OCI-LY3 (cell line): Measurements from ENCODE around the gene PTCHD4.
A peak's percentile ranks its signal among the peaks of the same experiment; 100 is the strongest.
"Not testable (repeated sequence)": the region's sequence is repeated elsewhere in the genome, so short reads cannot be mapped to it uniquely, and the experiment has no call there.

Experiments
- H2AFZ ChIP-seq: fragments of 200-600, 300-600 bp; shearing (Covaris generic); 2 replicates; pipeline ENCODE4 v1.6.0; 2014; ENCODE audit warnings: antibody characterized with exemption, low read depth, low read length
- H3K27ac ChIP-seq: fragments of 200-600, 300-600 bp; sonication (generic); 2 replicates; pipeline ENCODE4 v1.5.1; 2014; ENCODE audit warnings: mild to moderate bottlenecking, low read length, moderate library complexity, mixed read lengths
- H3K27me3 ChIP-seq: fragments of 200-600, 300-600 bp; sonication (generic); 2 replicates; pipeline ENCODE4 v1.6.1; 2014; ENCODE audit warnings: low read depth, low read length, mixed read lengths
- H3K36me3 ChIP-seq: fragments of 200-600, 300-600 bp; sonication (generic); replicated peaks from 2 replicates; pipeline ENCODE3; 2014; ENCODE audit warnings: low read depth, low read length, mixed read lengths
- H3K4me1 ChIP-seq: fragments of 300-600, 200-600 bp; sonication (generic); 2 replicates; pipeline ENCODE4 v1.6.1; 2014; ENCODE audit warnings: low read length, mixed read lengths
- H3K4me2 ChIP-seq: fragments of 200-600, 300-600 bp; sonication (generic); 2 replicates; pipeline ENCODE4 v1.6.1; 2014; ENCODE audit warnings: low read length, mixed read lengths
- H3K4me3 ChIP-seq: fragments of 300-600, 200-600 bp; sonication (generic); 2 replicates; pipeline ENCODE4 v1.5.1; 2014; ENCODE audit warnings: antibody characterized with exemption, mild to moderate bottlenecking, low read length, moderate library complexity
- H3K79me2 ChIP-seq: fragments of 300-600, 200-600 bp; shearing (Covaris generic); 2 replicates; pipeline ENCODE4 v1.6.1; 2014; ENCODE audit warnings: mild to moderate bottlenecking, low read length, mixed read lengths
- H3K9ac ChIP-seq: fragments of 300-600, 200-600 bp; shearing (Covaris generic); 2 replicates; pipeline ENCODE4 v1.6.0; 2014; ENCODE audit warnings: mild to moderate bottlenecking, low read length, moderate library complexity
- H3K9me3 ChIP-seq: fragments of 200-600, 300-600 bp; shearing (Covaris generic); 2 replicates; pipeline ENCODE4 v1.6.1; 2014; ENCODE audit warnings: low read length, mixed read lengths; ENCODE audit not compliant: insufficient read depth
- H4K20me1 ChIP-seq: fragments of 200-600, 300-600 bp; sonication (generic); 2 replicates; pipeline ENCODE4 v1.6.1; 2016; ENCODE audit warnings: low read length, mixed read lengths; ENCODE audit not compliant: insufficient read depth
- CTCF ChIP-seq: fragments of 200-600, 300-600 bp; sonication (generic); IDR thresholded peaks from 2 replicates; pipeline ENCODE4 v1.5.1; 2014; ENCODE audit warnings: antibody characterized with exemption, low read length, low read depth
- EZH2phosphoT487 ChIP-seq: fragments of 200-600 bp; shearing (Covaris generic); IDR thresholded peaks from 2 replicates; pipeline ENCODE4 v1.6.1; 2018; ENCODE audit warnings: antibody characterized with exemption, mixed run types, low read depth

The PTCHD4 gene

GRCh38 chr6:48109944-48110343 is 1.1 kb downstream of the PTCHD4 start:
- H3K79me2 ChIP-seq, result no peaks in the 10 kb centered on the region
- H2AFZ ChIP-seq, result 0 out of 2 replicates have a peak overlapping the region, but pooled peaks have one; percentile 27
- H3K9me3 ChIP-seq, result no peaks in the 10 kb centered on the region
- TF ChIP-seq CTCF, result no peak
- TF ChIP-seq EZH2phosphoT487, result no peak
- no peaks in the 10 kb centered on the region for H4K20me1 ChIP-seq
- H3K9ac ChIP-seq, result no peak overlapping the region
- H3K36me3 ChIP-seq, result no peaks in the 10 kb centered on the region
- H3K4me2 ChIP-seq, result no peak overlapping the region
- H3K27me3 ChIP-seq, result no peaks in the 10 kb centered on the region
- no peaks in the 10 kb centered on the region for H3K4me1 ChIP-seq
- H3K27ac ChIP-seq, result no peak overlapping the region
- H3K4me3 ChIP-seq, result no peak overlapping the region

GRCh38 chr6:48102476-48103195 is 8.4 kb downstream of the PTCHD4 start:
- H2AFZ ChIP-seq, H3K36me3 ChIP-seq, H4K20me1 ChIP-seq, H3K9ac ChIP-seq, H3K79me2 ChIP-seq, H3K27ac ChIP-seq, H3K4me2 ChIP-seq, H3K9me3 ChIP-seq, H3K27me3 ChIP-seq, H3K4me3 ChIP-seq: not testable (repeated sequence)
- peaks cover 16% of the 10 kb centered on the region for H3K4me1 ChIP-seq

DNA sequence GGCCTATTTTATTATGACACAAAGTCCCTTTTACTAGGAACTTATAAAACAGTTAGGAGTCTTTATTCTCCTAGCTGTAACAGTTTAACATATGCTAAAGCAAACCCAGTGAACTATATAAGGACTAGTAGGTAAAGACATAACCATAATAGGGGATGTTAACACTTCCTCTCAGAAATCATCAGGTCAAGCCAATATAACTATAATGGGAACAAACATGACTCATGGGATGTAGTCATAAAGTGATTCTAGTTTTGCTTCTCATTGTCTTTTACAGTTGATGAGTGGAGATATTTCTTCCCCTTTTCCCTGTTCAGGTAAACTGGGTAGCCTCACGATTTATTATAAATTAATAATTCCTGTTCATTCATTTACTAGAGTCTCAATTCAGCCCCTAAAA is 9.7 kb downstream of the PTCHD4 start:
- no peak overlapping the region for H3K27ac ChIP-seq
- TF ChIP-seq CTCF (no peak), EZH2phosphoT487 (no peak)
- no peak overlapping the region for H3K4me2 ChIP-seq

GRCh38 chr6:48100588-48100895 is 10.5 kb downstream of the PTCHD4 start:
- Histone ChIP-seq H3K27ac (no peak overlapping the region), H3K9me3 (no peaks in the 10 kb centered on the region), H4K20me1 (no peaks in the 10 kb centered on the region), H3K4me3 (no peak overlapping the region), H3K79me2 (no peaks in the 10 kb centered on the region), H2AFZ (no peak overlapping the region), H3K36me3 (no peaks in the 10 kb centered on the region), H3K4me1 (peaks cover 16% of the 10 kb centered on the region), H3K27me3 (no peaks in the 10 kb centered on the region), H3K4me2 (no peak overlapping the region), H3K9ac (no peak overlapping the region)
- TF ChIP-seq CTCF (no peak), EZH2phosphoT487 (no peak)

More for the DNA sequence above, 9.7 kb downstream of the PTCHD4 start:
- H3K4me1 ChIP-seq, result peaks cover 16% of the 10 kb centered on the region
- H2AFZ ChIP-seq, result no peak overlapping the region
- no peaks in the 10 kb centered on the region for H3K79me2 ChIP-seq
- H3K36me3 ChIP-seq, result no peaks in the 10 kb centered on the region
- no peaks in the 10 kb centered on the region for H3K9me3 ChIP-seq
- H3K9ac ChIP-seq, result no peak overlapping the region
- H3K4me3 ChIP-seq, result no peak overlapping the region
- no peaks in the 10 kb centered on the region for H3K27me3 ChIP-seq
- H4K20me1 ChIP-seq, result no peaks in the 10 kb centered on the region
